ENCODE measurements around the gene CCDC92.

DNA sequence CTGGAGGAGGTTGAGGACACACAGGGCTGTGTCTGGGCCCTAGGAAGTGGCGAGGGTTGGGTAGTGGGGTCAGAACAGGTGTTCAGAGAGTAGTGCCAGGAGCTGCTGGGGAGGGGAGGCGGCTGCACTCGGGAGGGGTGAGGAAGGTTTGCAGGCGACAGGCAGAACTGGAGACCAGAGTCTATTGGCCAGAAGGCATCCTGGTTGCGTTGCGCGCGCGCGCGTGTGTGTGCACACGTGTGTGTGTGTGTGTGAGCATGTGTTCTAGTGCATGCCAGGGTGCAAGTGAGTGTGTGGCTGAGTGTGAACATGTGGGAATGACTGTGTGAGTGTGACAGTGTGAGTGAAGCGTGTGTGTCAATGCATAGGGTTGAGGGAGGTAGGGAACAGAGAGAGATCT is 86.4 kb downstream of the CCDC92 start:
- TF ChIP-seq MAX (IDR thresholded peaks at IDR 0.05): no peak
- no peak for TF ChIP-seq TAF1 (IDR thresholded peaks at IDR 0.05; ENCODE audit: low read depth)
- no peak for TF ChIP-seq TEAD4 (IDR thresholded peaks at IDR 0.05)
- TF ChIP-seq, protein P1, sequence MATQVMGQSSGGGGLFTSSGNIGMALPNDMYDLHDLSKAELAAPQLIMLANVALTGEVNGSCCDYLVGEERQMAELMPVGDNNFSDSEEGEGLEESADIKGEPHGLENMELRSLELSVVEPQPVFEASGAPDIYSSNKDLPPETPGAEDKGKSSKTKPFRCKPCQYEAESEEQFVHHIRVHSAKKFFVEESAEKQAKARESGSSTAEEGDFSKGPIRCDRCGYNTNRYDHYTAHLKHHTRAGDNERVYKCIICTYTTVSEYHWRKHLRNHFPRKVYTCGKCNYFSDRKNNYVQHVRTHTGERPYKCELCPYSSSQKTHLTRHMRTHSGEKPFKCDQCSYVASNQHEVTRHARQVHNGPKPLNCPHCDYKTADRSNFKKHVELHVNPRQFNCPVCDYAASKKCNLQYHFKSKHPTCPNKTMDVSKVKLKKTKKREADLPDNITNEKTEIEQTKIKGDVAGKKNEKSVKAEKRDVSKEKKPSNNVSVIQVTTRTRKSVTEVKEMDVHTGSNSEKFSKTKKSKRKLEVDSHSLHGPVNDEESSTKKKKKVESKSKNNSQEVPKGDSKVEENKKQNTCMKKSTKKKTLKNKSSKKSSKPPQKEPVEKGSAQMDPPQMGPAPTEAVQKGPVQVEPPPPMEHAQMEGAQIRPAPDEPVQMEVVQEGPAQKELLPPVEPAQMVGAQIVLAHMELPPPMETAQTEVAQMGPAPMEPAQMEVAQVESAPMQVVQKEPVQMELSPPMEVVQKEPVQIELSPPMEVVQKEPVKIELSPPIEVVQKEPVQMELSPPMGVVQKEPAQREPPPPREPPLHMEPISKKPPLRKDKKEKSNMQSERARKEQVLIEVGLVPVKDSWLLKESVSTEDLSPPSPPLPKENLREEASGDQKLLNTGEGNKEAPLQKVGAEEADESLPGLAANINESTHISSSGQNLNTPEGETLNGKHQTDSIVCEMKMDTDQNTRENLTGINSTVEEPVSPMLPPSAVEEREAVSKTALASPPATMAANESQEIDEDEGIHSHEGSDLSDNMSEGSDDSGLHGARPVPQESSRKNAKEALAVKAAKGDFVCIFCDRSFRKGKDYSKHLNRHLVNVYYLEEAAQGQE (IDR thresholded peaks at IDR 0.05; ENCODE audit: low read depth): no peak
- no peak for TF ChIP-seq RAD21 (IDR thresholded peaks at IDR 0.05; ENCODE audit: low read depth)
- no peak for TF ChIP-seq TCF12 (IDR thresholded peaks at IDR 0.05; ENCODE audit: low read depth)
- TF ChIP-seq NFIC (IDR thresholded peaks at IDR 0.05): no peak
- TF ChIP-seq EP300 (IDR thresholded peaks at IDR 0.05; ENCODE audit: borderline replicate concordance): no peak
- TF ChIP-seq FOXM1 (IDR thresholded peaks at IDR 0.05; ENCODE audit: borderline replicate concordance, low read depth): no peak
- TF ChIP-seq CEBPB (IDR thresholded peaks at IDR 0.05): no peak
